H1 (cell line): ENCODE results near the gene OLFML2A. TPM values are rescaled to one million over a fixed set of nuclear protein-coding genes. Genes with fewer than 3 reads are reported as not detected.

Experiments used
- CTCF ChIA-PET: fragments of 300-600 bp; sonication (Branson Sonifier 250); formaldehyde crosslinking; loops from one replicate; lab custom pipeline; 2021; ENCODE audit not compliant: partially characterized antibody; lab: Charles Lee
- POLR2A ChIA-PET: fragments of 300-600 bp; sonication (Branson Sonifier 250); formaldehyde crosslinking; loops from one replicate; lab custom pipeline; 2021; ENCODE audit warnings: inconsistent platforms; ENCODE audit not compliant: partially characterized antibody; lab: Charles Lee
- DNase-seq, 2 experiments: peaks; one replicate each; pipeline versions ENCODE4 v3.0.0 to v3.0.0-alpha.2; 2010 to 2022; ENCODE audit warnings: low spot score in 2 of 2, low read depth in 1 of 2, mixed read lengths in 1 of 2
- FAIRE-seq: peaks from 2 replicates; lab custom pipeline; 2011; peaks lifted over from hg19 to GRCh38; lab: Jason Lieb, UNC
- H2AFZ ChIP-seq: 2 replicates; pipeline ENCODE4 v1.8.1; 2012; ENCODE audit warnings: low read length, inconsistent platforms
- H2AK5ac ChIP-seq: 2 replicates; pipeline ENCODE4 v1.6.1; 2013; ENCODE audit warnings: low read depth, low read length
- H2BK120ac ChIP-seq: replicated peaks from 2 replicates; pipeline ENCODE3; 2013; ENCODE audit warnings: low read depth, low read length, inconsistent platforms
- H2BK12ac ChIP-seq: 2 replicates; pipeline ENCODE4 v1.6.1; 2013; ENCODE audit warnings: low read depth, low read length
- H2BK15ac ChIP-seq: 2 replicates; pipeline ENCODE4 v1.6.1; 2013; ENCODE audit warnings: low read length
- H2BK20ac ChIP-seq: 2 replicates; pipeline ENCODE4 v1.6.1; 2013; ENCODE audit warnings: low read length
- H2BK5ac ChIP-seq: 2 replicates; pipeline ENCODE4 v1.6.1; 2013; ENCODE audit warnings: low read depth, low read length
- H3K14ac ChIP-seq: 2 replicates; pipeline ENCODE4 v1.6.1; 2013; ENCODE audit warnings: inconsistent platforms; ENCODE audit not compliant: insufficient read length
- H3K18ac ChIP-seq: 2 replicates; pipeline ENCODE4 v1.6.1; 2013; ENCODE audit warnings: low read length; ENCODE audit errors: extremely low read depth
- H3K23ac ChIP-seq: 2 replicates; pipeline ENCODE4 v1.6.1; 2013; ENCODE audit warnings: inconsistent platforms; ENCODE audit not compliant: insufficient read length
- H3K23me2 ChIP-seq: 2 replicates; pipeline ENCODE4 v1.6.1; 2013; ENCODE audit warnings: low read depth, low read length
- H3K27ac ChIP-seq: 2 replicates; pipeline ENCODE4 v1.6.1; 2011; ENCODE audit warnings: low read depth, low read length, inconsistent platforms
- H3K27me3 ChIP-seq, 4 experiments: replicated peaks in 1 of 4; 1 replicate in 1 of 4; 2 replicates in 3 of 4; pipeline versions ENCODE4 v1.6.1 to v1.8.1; 2011 to 2013; ENCODE audit warnings: low read length in 3 of 4, mild to moderate bottlenecking in 3 of 4, inconsistent platforms in 2 of 4, mixed read lengths in 2 of 4, moderate library complexity in 1 of 4; ENCODE audit not compliant: control insufficient read depth in 3 of 4, insufficient read depth in 3 of 4; ENCODE audit errors: extremely low read depth in 1 of 4
- H3K36me3 ChIP-seq, 4 experiments: 2 replicates each; pipeline versions ENCODE4 v1.6.1 to v1.8.1; 2011 to 2013; ENCODE audit warnings: mild to moderate bottlenecking in 4 of 4, low read length in 3 of 4, moderate library complexity in 2 of 4, control low read depth in 1 of 4, inconsistent platforms in 1 of 4; ENCODE audit not compliant: insufficient read depth in 4 of 4, control insufficient read depth in 2 of 4
- H3K4ac ChIP-seq: replicated peaks from 2 replicates; pipeline ENCODE3; 2013; ENCODE audit warnings: low read length, low read depth, mixed read lengths, inconsistent platforms; ENCODE audit not compliant: insufficient read length
- H3K4me1 ChIP-seq, 4 experiments: replicated peaks in 1 of 4; 1 replicate in 1 of 4; 2 replicates in 3 of 4; pipeline versions ENCODE4 v1.6.1 to v1.8.1; 2011 to 2013; ENCODE audit warnings: low read length in 3 of 4, inconsistent platforms in 2 of 4, mixed read lengths in 1 of 4; ENCODE audit not compliant: insufficient read depth in 4 of 4, control insufficient read depth in 3 of 4
- H3K4me2 ChIP-seq, 2 experiments: 2 replicates each; pipeline versions ENCODE4 v1.6.1 to v1.8.1; 2011 to 2013; ENCODE audit warnings: low read depth in 2 of 2, low read length in 2 of 2, control low read depth in 1 of 2, inconsistent platforms in 1 of 2, mild to moderate bottlenecking in 1 of 2; ENCODE audit not compliant: insufficient read depth in 1 of 2
- H3K4me3 ChIP-seq, 4 experiments: fragments of 200-600, 300-600 bp in 1 of 4; sonication (generic), shearing (Covaris generic), sonication (Bioruptor Twin) in 1 of 4; 2 replicates each; pipeline versions ENCODE4 v1.5.1 to v1.8.1; 2011 to 2016; ENCODE audit warnings: low read length in 4 of 4, low read depth in 3 of 4, control low read depth in 2 of 4, inconsistent platforms in 2 of 4, mild to moderate bottlenecking in 2 of 4, mixed read lengths in 1 of 4, moderate library complexity in 1 of 4; ENCODE audit not compliant: insufficient read depth in 2 of 4; ENCODE audit errors: extremely low read depth in 1 of 4
- H3K56ac ChIP-seq: replicated peaks from 2 replicates; pipeline ENCODE3; 2013; ENCODE audit warnings: low read depth, mild to moderate bottlenecking, mixed read lengths, low read length, inconsistent platforms; ENCODE audit not compliant: insufficient read length
- H3K79me1 ChIP-seq: 2 replicates; pipeline ENCODE4 v1.6.1; 2013; ENCODE audit warnings: low read depth, low read length, control low read depth
- H3K79me2 ChIP-seq, 2 experiments: 2 replicates each; pipeline versions ENCODE4 v1.6.1 to v1.8.1; 2012 to 2013; ENCODE audit warnings: low read length in 2 of 2, mild to moderate bottlenecking in 2 of 2, inconsistent platforms in 1 of 2; ENCODE audit not compliant: insufficient read depth in 2 of 2, control insufficient read depth in 1 of 2
- H3K9ac ChIP-seq, 4 experiments: replicated peaks in 1 of 4; 1 replicate in 1 of 4; 2 replicates in 3 of 4; pipeline versions ENCODE4 v1.6.1 to v1.8.1; 2011 to 2013; ENCODE audit warnings: low read depth in 3 of 4, low read length in 3 of 4, control low read depth in 2 of 4, mild to moderate bottlenecking in 2 of 4, moderate library complexity in 2 of 4, inconsistent platforms in 1 of 4; ENCODE audit errors: extremely low read depth in 1 of 4
- H3K9me3 ChIP-seq, 2 experiments: 2 replicates each; pipeline versions ENCODE4 v1.6.1 to v1.8.1; 2012 to 2013; ENCODE audit warnings: mild to moderate bottlenecking in 2 of 2, moderate library complexity in 2 of 2, control low read depth in 1 of 2, inconsistent platforms in 1 of 2, low read depth in 1 of 2, low read length in 1 of 2, mixed read lengths in 1 of 2; ENCODE audit not compliant: insufficient read depth in 2 of 2
- H4K20me1 ChIP-seq, 2 experiments: replicated peaks in 1 of 2; 2 replicates each; pipeline versions ENCODE3 to v1.8.1; 2011 to 2013; ENCODE audit warnings: inconsistent platforms in 2 of 2, low read length in 2 of 2, mild to moderate bottlenecking in 1 of 2; ENCODE audit not compliant: insufficient read depth in 2 of 2, control insufficient read depth in 1 of 2
- H4K5ac ChIP-seq: 2 replicates; pipeline ENCODE4 v1.6.1; 2013; ENCODE audit warnings: low read length, low read depth, mixed read lengths, inconsistent platforms; ENCODE audit not compliant: insufficient read length
- H4K8ac ChIP-seq: 2 replicates; pipeline ENCODE4 v1.8.0; 2013; ENCODE audit warnings: mild to moderate bottlenecking, moderate library complexity, low read length, inconsistent platforms; ENCODE audit not compliant: insufficient read depth; ENCODE audit errors: extremely low read depth
- H4K91ac ChIP-seq: replicated peaks from 2 replicates; pipeline ENCODE3; 2013; ENCODE audit warnings: low read length, mixed read lengths, inconsistent platforms; ENCODE audit not compliant: insufficient read length
- ASH2L ChIP-seq: fragments of 200-600, 300-600 bp; sonication (generic); IDR thresholded peaks from one replicate; pipeline ENCODE4 v1.7.1; 2017; ENCODE audit warnings: low read length
- CBX8 ChIP-seq: fragments of 300-800, 300-1000 bp; sonication (generic); IDR thresholded peaks from 2 replicates; pipeline ENCODE4 v1.7.1; 2016; ENCODE audit warnings: low read depth, low read length, borderline replicate concordance
- GTF2F1 ChIP-seq: IDR thresholded peaks from 2 replicates; pipeline ENCODE4 v1.6.1; 2012; ENCODE audit warnings: low read depth, low read length, improper control_type of control experiment, borderline replicate concordance
- KDM1A ChIP-seq: fragments of 200-600, 300-600 bp; sonication (generic); IDR thresholded peaks from 2 replicates; pipeline ENCODE4 v1.7.1; 2016; ENCODE audit warnings: mild to moderate bottlenecking, low read length, borderline replicate concordance
- KDM4A ChIP-seq: IDR thresholded peaks from one replicate; pipeline ENCODE4 v1.7.1; 2012; ENCODE audit warnings: low read depth, mild to moderate bottlenecking, moderate library complexity, low read length, inconsistent platforms; ENCODE audit not compliant: severe bottlenecking
- POLR2A ChIP-seq, 2 experiments: IDR thresholded peaks; 1 replicate in 1 of 2; 2 replicates in 1 of 2; pipeline ENCODE4 v1.6.1; 2011; ENCODE audit warnings: low read depth in 2 of 2, low read length in 2 of 2, mild to moderate bottlenecking in 2 of 2; ENCODE audit errors: control extremely low read depth in 1 of 2
- RAD21 ChIP-seq, 2 experiments: IDR thresholded peaks in 1 of 2; conservative IDR thresholded peaks in 1 of 2; 2 replicates each; pipeline ENCODE4 v1.6.1; 2011; ENCODE audit warnings: low read depth in 2 of 2, low read length in 2 of 2, improper control_type of control experiment in 1 of 2, inconsistent platforms in 1 of 2, mild to moderate bottlenecking in 1 of 2, moderate library complexity in 1 of 2
- TAF7 ChIP-seq: optimal IDR thresholded peaks from 2 replicates; pipeline ENCODE3; 2011; ENCODE audit warnings: low read depth, mild to moderate bottlenecking, inconsistent platforms, low read length, moderate library complexity, borderline replicate concordance
- WGBS, 2 experiments: shearing (Covaris generic) in 1 of 2; methylation state at CpG; one replicate each; pipeline versions ENCODE4 v1.1.6 to v1.1.7; 2013 to 2015; ENCODE audit warnings: low lambda C conversion rate in 2 of 2, mixed read lengths in 2 of 2, inconsistent platforms in 1 of 2, low coverage in 1 of 2, missing lambda C conversion rate in 1 of 2; ENCODE audit not compliant: insufficient replicate concordance in 2 of 2, insufficient coverage in 1 of 2, insufficient read length in 1 of 2; ENCODE audit errors: extremely low coverage in 1 of 2, missing lambda C conversion rate in 1 of 2; 5-methylcytosine and 5-hydroxymethylcytosine counted together
- polyA plus RNA-seq, 7 experiments: library from polyadenylated mRNA; depleted of rRNA in 3 of 7; stranded (reverse) in 5 of 7; unstranded in 2 of 7; fragments of >200 nt in 5 of 7; fragments of 200-250 nt in 2 of 7; gene quantifications; 1 replicate in 5 of 7; 2 replicates in 1 of 7; 4 replicates in 1 of 7; pipeline versions ENCODE4 v1.2.1 to v1.2.3, GENCODE V29; 2011 to 2013; ENCODE audit warnings: missing spikeins in 2 of 7, mixed read lengths in 2 of 7
- total RNA-seq: library from RNA; stranded (reverse); fragmentation: NEBNext Ultra II Directional; extraction: Animal tissue kit (Norgen Biotek cat#: 25700); gene quantifications from 2 replicates; pipeline ENCODE4 v1.2.1, GENCODE V29; 2021
- TF ChIP-seq, protein P1 (sequence below): IDR thresholded peaks from 2 replicates; pipeline ENCODE4 v1.6.1; 2012; ENCODE audit warnings: low read length, inconsistent platforms

Gene OLFML2A
- total and polyA plus RNA-seq, 2 of the 8 experiments (the other 6 are each of a cell fraction or from before 2014, with no cell fraction given), result 7.8 to 11.5 TPM

DNA sequence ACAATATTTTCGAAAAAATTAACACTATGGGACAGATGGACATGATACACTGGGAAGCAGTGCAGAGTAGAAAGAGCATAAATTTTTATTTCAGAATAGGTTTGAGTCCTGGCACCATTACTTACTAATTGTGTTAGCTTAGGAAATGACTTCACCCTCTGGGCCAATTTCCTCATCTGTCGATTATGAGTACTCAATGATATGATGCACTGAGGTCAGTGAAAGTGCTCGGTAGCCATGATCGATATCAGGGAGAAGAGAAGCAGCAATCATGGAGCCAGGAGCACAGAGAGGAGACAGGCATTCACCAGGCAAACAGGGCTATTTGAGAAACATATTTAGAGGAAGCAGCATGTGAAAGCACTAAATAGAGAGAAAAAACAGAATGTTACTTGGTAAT is 35.3 kb upstream of the OLFML2A start:
- no peak overlapping the region for H3K4me2 ChIP-seq

More for the DNA sequence above, 35.3 kb upstream of the OLFML2A start:
- H4K91ac ChIP-seq, result no peak overlapping the region
- no peak overlapping the region for H4K8ac ChIP-seq
- no peak overlapping the region for H4K5ac ChIP-seq
- H4K20me1 ChIP-seq, result peaks cover 3 to 4% of the 10 kb centered on the region in 2 experiments
- H3K56ac ChIP-seq, result no peak overlapping the region
- H3K14ac ChIP-seq, result no peak overlapping the region
- no peak overlapping the region for H3K18ac ChIP-seq
- TF ChIP-seq KDM4A, result no peak
- no peak for TF ChIP-seq POLR2A (IDR thresholded peaks at IDR 0.05; ENCODE audit: control extremely low read depth in 1 of 2, low read depth in 2 of 2, low read length in 2 of 2)
- no peak for TF ChIP-seq CBX8
- TF ChIP-seq RAD21 (IDR thresholded peaks at IDR 0.05 in 1 of 2, conservative IDR thresholded peaks at IDR 0.05 in 1 of 2; ENCODE audit: low read depth in 2 of 2, low read length in 2 of 2), result no peak
- TF ChIP-seq KDM1A, result no peak
- TF ChIP-seq ASH2L, result no peak
- TF ChIP-seq, protein P1, sequence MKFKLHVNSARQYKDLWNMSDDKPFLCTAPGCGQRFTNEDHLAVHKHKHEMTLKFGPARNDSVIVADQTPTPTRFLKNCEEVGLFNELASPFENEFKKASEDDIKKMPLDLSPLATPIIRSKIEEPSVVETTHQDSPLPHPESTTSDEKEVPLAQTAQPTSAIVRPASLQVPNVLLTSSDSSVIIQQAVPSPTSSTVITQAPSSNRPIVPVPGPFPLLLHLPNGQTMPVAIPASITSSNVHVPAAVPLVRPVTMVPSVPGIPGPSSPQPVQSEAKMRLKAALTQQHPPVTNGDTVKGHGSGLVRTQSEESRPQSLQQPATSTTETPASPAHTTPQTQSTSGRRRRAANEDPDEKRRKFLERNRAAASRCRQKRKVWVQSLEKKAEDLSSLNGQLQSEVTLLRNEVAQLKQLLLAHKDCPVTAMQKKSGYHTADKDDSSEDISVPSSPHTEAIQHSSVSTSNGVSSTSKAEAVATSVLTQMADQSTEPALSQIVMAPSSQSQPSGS, result no peak
- no peak for TF ChIP-seq TAF7
- no peak for TF ChIP-seq GTF2F1
- H3K9ac ChIP-seq, result no peak overlapping the region
- no peaks in the 10 kb centered on the region for H3K23me2 ChIP-seq
- H3K27me3 ChIP-seq, result no peaks in the 10 kb centered on the region
- no peak overlapping the region for H3K23ac ChIP-seq
- ChIA-PET CTCF (interaction anchor here (1.0 to 3.1 kb wide), 3 partner anchors 8 to 203 kb away, joined by 3 to 9 read pairs (median 4); no protein-coding TSS in a partner anchor), POLR2A (interaction anchor here (1.0 to 1.8 kb wide), 2 partner anchors 9 to 20 kb away, joined by 3 to 4 read pairs; no protein-coding TSS in a partner anchor)
- H3K4ac ChIP-seq, result no peak overlapping the region
- no peak overlapping the region for H3K27ac ChIP-seq
- 0 out of 8 replicates have a peak, but pooled peaks cover 0 to 1% (median 0%) of the 10 kb centered on the region in 4 experiments for H3K36me3 ChIP-seq
- H2BK5ac ChIP-seq, result no peak overlapping the region
- peaks cover 0 to 86% of the 10 kb centered on the region in 2 experiments; a peak in 3 of 4 replicates for H3K79me2 ChIP-seq
- no peak overlapping the region for H2BK12ac ChIP-seq
- no peak overlapping the region for H2BK20ac ChIP-seq
- peaks cover 0 to 5% (median 0%) of the 10 kb centered on the region in 4 experiments; a peak in 1 of 7 replicates for H3K4me1 ChIP-seq
- 88% methylated on average over 4 of the region's 4 CpGs; no CpG with 5 or more reads in 1 of the 2 experiments for WGBS, 2 experiments
- H3K79me1 ChIP-seq, result peaks cover 5% of the 10 kb centered on the region
- H3K9me3 ChIP-seq, result no peaks in the 10 kb centered on the region
- FAIRE-seq, result no peak
- no peak overlapping the region for H2BK120ac ChIP-seq
- DNase-seq, result no peak
- no peak overlapping the region for H3K4me3 ChIP-seq
- no peak overlapping the region for H2AK5ac ChIP-seq
- no peak overlapping the region for H2BK15ac ChIP-seq
- no peak overlapping the region for H2AFZ ChIP-seq
